IPS-18c (cell line): ENCODE results near the gene GPC6.
A peak's percentile ranks its signal among the peaks of the same experiment; 100 is the strongest.

Source experiments
- H3K4me3 ChIP-seq: 2 replicates; pipeline ENCODE4 v1.7.0; 2013; ENCODE audit warnings: low read depth, mild to moderate bottlenecking, low read length, moderate library complexity; ENCODE audit not compliant: insufficient read depth
- H3K9me3 ChIP-seq: one replicate; pipeline ENCODE4 v1.6.1; 2013; ENCODE audit warnings: mild to moderate bottlenecking, low read length, moderate library complexity; ENCODE audit not compliant: control insufficient read depth, insufficient read depth

GPC6 gene

DNA sequence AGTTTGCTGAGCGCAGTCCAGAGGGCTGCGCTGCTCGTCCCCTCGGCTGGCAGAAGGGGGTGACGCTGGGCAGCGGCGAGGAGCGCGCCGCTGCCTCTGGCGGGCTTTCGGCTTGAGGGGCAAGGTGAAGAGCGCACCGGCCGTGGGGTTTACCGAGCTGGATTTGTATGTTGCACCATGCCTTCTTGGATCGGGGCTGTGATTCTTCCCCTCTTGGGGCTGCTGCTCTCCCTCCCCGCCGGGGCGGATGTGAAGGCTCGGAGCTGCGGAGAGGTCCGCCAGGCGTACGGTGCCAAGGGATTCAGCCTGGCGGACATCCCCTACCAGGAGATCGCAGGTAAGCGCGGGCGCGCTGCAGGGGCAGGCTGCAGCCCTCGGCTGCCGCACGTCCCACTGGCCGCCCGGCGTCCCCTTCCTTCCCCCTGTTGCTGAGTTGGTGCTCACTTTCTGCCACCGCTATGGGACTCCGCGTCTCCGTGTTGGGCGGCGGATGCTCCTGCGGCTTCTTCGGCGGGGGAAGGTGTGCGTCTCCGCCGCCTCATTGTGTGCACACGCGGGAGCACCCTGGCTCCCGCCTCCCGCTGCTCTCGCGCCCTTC lies 772 bp downstream of the GPC6 start:
- Histone ChIP-seq H3K4me3 (peak overlapping the region; percentile 82), H3K9me3 (no peaks in the 10 kb centered on the region)

GRCh38 chr13:93227878-93228642 lies 1.5 kb downstream of the GPC6 start:
- Histone ChIP-seq H3K9me3 (no peaks in the 10 kb centered on the region), H3K4me3 (peak overlapping the region; percentile 82)

DNA sequence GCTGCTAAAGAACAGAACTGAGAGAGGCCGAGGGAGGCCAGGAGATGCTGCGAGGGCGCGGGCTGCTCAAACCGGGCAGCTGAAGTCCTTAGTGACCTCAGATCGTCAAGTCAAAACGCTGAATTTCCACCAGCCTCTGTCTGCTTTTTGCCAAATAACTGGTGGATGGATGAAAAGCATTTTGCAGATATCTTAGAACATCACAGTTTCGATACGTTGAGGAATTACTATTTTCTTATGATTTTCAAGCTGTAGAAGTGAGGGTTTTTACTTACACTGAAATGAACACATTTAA lies 2.0 kb downstream of the GPC6 start:
- H3K4me3 ChIP-seq: peak overlapping the region; percentile 82
- no peaks in the 10 kb centered on the region for H3K9me3 ChIP-seq

GRCh38 chr13:93230261-93230855 lies 3.8 kb downstream of the GPC6 start:
- Histone ChIP-seq H3K9me3 (no peaks in the 10 kb centered on the region), H3K4me3 (no peak overlapping the region)

- H3K9me3 ChIP-seq: no peaks in the 10 kb centered on the region
- no peak overlapping the region for H3K4me3 ChIP-seq
Observed at GRCh38 chr13:93231867-93232266, 5.3 kb downstream of the GPC6 start.

- Histone ChIP-seq H3K4me3 (no peak overlapping the region), H3K9me3 (no peaks in the 10 kb centered on the region)
Observed at GRCh38 chr13:93233997-93234416, 7.4 kb downstream of the GPC6 start.

DNA sequence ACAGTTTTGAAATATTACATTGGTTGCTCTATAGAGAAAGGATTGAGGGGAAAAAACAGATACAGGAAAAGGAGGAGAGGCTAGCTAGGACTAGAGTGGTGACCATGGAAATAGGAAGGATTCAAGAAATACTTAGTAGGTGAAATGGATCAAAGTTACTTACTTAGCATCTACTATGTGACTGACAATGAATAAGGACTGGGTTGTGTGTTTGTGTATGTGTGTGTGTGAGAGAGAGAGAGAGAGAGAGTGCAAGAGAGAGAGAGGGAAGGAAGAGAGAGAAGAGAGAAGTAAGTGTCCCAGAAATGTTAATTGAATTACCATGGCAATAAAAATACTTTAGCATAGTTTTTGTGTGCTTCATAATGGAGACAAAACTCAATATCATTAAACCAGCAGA lies 7.9 kb downstream of the GPC6 start:
- H3K9me3 ChIP-seq: no peaks in the 10 kb centered on the region
- no peak overlapping the region for H3K4me3 ChIP-seq

DNA sequence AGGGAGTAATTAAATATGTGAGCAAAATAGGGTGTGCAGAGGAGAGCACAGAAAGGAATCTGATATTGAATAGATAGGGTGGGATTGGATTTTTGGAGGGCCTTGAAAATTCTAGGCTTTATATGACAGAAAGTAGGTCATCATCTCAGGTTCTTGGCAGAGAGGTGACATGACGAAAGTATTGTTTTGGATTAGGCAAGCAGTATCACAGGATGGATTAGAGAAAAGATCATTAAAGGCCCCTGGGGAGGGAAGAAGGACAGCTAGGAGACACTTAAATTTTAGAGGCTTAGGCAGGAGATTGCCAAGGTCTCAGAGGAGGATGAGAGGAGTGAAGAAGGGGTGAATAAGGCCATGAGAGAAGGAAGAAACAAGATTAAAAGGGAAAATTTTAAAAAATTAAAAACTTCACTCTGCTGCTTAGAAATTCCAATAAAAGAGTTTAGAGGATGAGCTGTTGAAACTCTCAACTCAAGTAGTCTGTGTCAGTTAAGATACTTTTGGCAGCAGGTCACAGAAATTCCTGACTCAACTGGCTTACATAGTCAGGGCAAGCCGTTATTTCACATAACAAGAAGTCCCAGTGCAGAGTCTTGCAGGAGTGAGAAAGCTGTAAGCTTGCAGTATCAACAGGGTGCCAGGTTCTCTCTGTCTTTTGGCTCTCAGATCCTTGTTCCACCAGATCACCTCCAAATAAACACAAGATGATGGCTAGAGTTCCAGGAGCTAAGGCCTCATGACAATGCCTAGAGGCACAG lies 8.8 kb downstream of the GPC6 start:
- no peak overlapping the region for H3K4me3 ChIP-seq
- no peaks in the 10 kb centered on the region for H3K9me3 ChIP-seq

DNA sequence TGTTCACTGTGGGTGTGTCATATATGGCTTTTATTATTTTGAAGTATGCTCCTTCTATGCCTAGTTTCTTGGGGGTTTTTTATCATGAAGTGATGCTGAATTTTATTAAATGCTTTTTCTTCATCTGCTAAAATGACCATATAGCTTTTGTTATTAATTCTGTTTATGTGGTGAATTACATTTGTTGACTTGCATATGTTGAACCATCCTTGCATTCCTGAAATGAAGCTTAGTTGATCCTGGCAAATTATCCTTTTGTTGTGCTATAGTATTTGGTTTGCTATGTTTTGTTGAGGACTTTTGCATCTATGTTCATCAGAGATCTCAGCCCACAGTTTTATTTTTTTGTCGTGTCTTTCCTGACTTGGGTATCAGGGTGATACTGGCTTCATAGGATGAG lies 12.1 kb downstream of the GPC6 start:
- H3K4me3 ChIP-seq: no peak overlapping the region
- H3K9me3 ChIP-seq: no peaks in the 10 kb centered on the region

DNA sequence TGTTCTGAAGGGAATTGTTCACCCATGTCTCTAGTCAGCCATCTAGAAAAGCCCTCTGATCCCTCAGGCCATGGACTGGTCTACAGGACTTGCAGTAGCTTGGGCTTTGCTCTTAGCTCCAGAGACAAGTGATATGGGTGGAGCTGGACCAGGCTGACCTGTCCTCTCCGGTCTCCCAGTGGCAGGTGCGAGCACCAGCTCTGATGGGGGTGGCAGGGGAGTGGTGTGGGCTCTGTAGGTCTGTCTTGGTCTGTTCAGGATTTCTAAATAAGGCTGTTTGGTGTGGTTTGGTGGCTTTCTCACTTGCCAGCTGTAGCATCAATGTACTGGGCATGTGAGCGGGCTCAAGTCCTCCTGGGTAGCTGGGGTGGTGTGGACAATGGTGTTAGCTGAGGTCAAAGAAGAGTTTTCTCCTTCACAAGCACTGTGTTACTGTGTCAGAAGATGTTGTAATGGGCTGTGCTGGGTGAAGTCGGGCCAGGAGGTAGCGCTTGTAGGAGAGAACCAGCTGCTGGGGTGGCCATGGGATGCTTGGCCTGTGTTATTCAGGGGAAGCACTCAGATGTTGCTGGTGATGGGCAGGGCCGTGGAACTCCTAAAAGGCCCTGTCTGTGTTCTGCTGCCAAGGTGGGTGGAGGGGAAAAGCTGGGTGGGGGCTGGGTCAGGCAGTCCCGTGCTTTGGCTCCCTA lies 16.9 kb downstream of the GPC6 start:
- Histone ChIP-seq H3K9me3 (no peaks in the 10 kb centered on the region), H3K4me3 (no peak overlapping the region)

GRCh38 chr13:93244141-93244917 lies 17.7 kb downstream of the GPC6 start:
- H3K4me3 ChIP-seq: no peak overlapping the region
- H3K9me3 ChIP-seq: no peaks in the 10 kb centered on the region

- Histone ChIP-seq H3K9me3 (no peaks in the 10 kb centered on the region), H3K4me3 (no peak overlapping the region)
Observed at GRCh38 chr13:93244918-93245280, 18.3 kb downstream of the GPC6 start.

GRCh38 chr13:93246069-93246468 lies 19.5 kb downstream of the GPC6 start:
- H3K9me3 ChIP-seq: no peaks in the 10 kb centered on the region

GRCh38 chr13:93248627-93249047 lies 22.0 kb downstream of the GPC6 start:
- no peak overlapping the region for H3K4me3 ChIP-seq
- no peaks in the 10 kb centered on the region for H3K9me3 ChIP-seq

More at GRCh38 chr13:93246069-93246468, 19.5 kb downstream of the GPC6 start:
- no peak overlapping the region for H3K4me3 ChIP-seq

DNA sequence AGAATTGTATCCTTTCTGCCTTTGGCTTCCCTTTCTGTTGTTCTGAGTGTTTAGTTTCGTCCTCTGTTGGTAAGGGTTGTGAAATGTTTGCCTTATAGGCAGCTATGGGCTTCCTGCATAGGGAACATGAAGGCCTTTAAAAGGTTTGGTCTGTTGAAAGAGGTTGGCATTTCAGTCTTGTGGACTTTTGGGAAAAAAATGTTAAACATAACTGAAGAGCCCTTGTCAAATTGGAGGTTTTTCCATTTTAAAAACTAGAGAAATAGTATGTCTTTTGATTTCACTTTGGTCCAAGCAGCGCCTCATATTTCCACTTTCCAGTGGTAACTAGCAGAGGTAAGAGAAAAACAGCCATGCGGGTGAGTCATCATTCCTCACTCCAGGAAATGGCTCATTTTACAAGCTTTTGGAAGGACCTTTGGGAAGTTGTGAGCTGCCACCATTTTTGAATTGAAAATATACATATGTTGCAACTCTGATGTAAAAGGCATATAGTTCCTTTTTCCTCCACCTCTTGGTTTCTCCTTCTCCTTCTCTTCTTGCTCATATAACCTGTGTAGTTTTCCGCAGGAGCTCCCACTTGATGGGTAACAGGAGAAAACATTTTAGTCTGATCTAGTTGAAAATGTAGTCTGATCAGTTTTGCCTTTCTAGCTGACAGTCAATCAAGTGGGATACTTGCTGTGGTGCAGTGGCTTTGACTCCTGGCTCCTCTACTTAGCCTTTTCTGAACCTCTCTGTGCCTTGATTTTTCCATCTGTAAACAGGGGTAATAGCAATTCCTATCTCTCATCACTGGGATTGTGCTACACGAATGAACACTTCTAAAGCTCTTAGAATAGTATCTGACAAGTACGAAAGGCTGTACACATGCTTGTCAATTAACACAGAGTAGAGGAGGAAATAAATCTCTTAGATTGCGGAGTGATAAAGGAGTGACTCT lies 23.0 kb downstream of the GPC6 start:
- H3K4me3 ChIP-seq: no peak overlapping the region
- no peaks in the 10 kb centered on the region for H3K9me3 ChIP-seq

GRCh38 chr13:93254775-93255174 lies 28.2 kb downstream of the GPC6 start:
- H3K4me3 ChIP-seq: no peak overlapping the region

More at GRCh38 chr13:93254775-93255174, 28.2 kb downstream of the GPC6 start:
- no peaks in the 10 kb centered on the region for H3K9me3 ChIP-seq
